GM21515 (cell line): Measurements from ENCODE around the gene PDGFB.

Experiments used
- ATAC-seq: cut with Tn5 transposase; IDR thresholded peaks from one replicate; pipeline ENCODE4 v1.9.1; 2021; ENCODE audit not compliant: unreplicated experiment

Gene PDGFB

GRCh38 chr22:39240831-39241793 lies 3.7 kb downstream of the PDGFB start:
- no peak for ATAC-seq

- no peak for ATAC-seq
These were observed 5.0 kb downstream of the PDGFB start for GRCh38 chr22:39239561-39240423.

- ATAC-seq = no peak
These were observed 5.7 kb downstream of the PDGFB start for GRCh38 chr22:39238966-39239505.

GRCh38 chr22:39238561-39238960 lies 6.2 kb downstream of the PDGFB start:
- no peak for ATAC-seq

GRCh38 chr22:39238101-39238466 lies 6.7 kb downstream of the PDGFB start:
- no peak for ATAC-seq

- ATAC-seq = no peak
These were observed 7.3 kb downstream of the PDGFB start for GRCh38 chr22:39237318-39238100.

GRCh38 chr22:39236321-39237317 lies 8.2 kb downstream of the PDGFB start:
- ATAC-seq = no peak

GRCh38 chr22:39234867-39235687 lies 9.7 kb downstream of the PDGFB start:
- no peak for ATAC-seq

GRCh38 chr22:39234472-39234787 lies 10.4 kb downstream of the PDGFB start:
- no peak for ATAC-seq

GRCh38 chr22:39233710-39234471 lies 10.9 kb downstream of the PDGFB start:
- no peak for ATAC-seq

GRCh38 chr22:39232806-39233709 lies 11.7 kb downstream of the PDGFB start:
- ATAC-seq = no peak

- no peak for ATAC-seq
These were observed 12.5 kb downstream of the PDGFB start for GRCh38 chr22:39232246-39232645.

GRCh38 chr22:39231197-39231950 lies 13.4 kb downstream of the PDGFB start:
- ATAC-seq = no peak

GRCh38 chr22:39230261-39231196 lies 14.3 kb downstream of the PDGFB start:
- ATAC-seq = no peak

- no peak for ATAC-seq
These were observed 15.0 kb downstream of the PDGFB start for GRCh38 chr22:39229688-39230260.
